SIG-M5 (cell line): ENCODE results near the gene COL21A1.
"Not testable (repeated sequence)": the region's sequence is repeated elsewhere in the genome, so short reads cannot be mapped to it uniquely, and the experiment has no call there.

Source experiments
- DNase-seq: peaks from one replicate; lab custom pipeline; 2025; lab: John Stamatoyannopoulos, UW

COL21A1 gene

GRCh38 chr6:56048601-56049000 lies 198.8 kb downstream of the COL21A1 start:
- DNase-seq: no peak

- no peak for DNase-seq
Measured at GRCh38 chr6:56047931-56048540, 199.3 kb downstream of the COL21A1 start.

- DNase-seq: no peak
Measured at GRCh38 chr6:56046576-56046975, 200.8 kb downstream of the COL21A1 start.

- no peak for DNase-seq
Measured at GRCh38 chr6:56043761-56044160, 203.6 kb downstream of the COL21A1 start.

GRCh38 chr6:56043076-56043475 lies 204.3 kb downstream of the COL21A1 start:
- DNase-seq: no peak

GRCh38 chr6:56041591-56041990 lies 205.8 kb downstream of the COL21A1 start:
- DNase-seq: no peak

- DNase-seq: no peak
Measured at GRCh38 chr6:56040889-56041301, 206.5 kb downstream of the COL21A1 start.

GRCh38 chr6:56040223-56040622 lies 207.2 kb downstream of the COL21A1 start:
- DNase-seq: no peak

- DNase-seq: no peak
Measured at GRCh38 chr6:56038764-56039163, 208.6 kb downstream of the COL21A1 start.

GRCh38 chr6:56037601-56038000 lies 209.8 kb downstream of the COL21A1 start:
- DNase-seq: no peak

- DNase-seq: no peak
Measured at GRCh38 chr6:56036916-56037600, 210.3 kb downstream of the COL21A1 start.

- DNase-seq: no peak
Measured at GRCh38 chr6:56033401-56033800, 214.0 kb downstream of the COL21A1 start.

- DNase-seq: no peak
Measured at GRCh38 chr6:56032715-56033260, 214.6 kb downstream of the COL21A1 start.

GRCh38 chr6:56027865-56028264 lies 219.5 kb downstream of the COL21A1 start:
- DNase-seq: no peak

- DNase-seq: no peak
Measured at GRCh38 chr6:56026455-56027180, 220.8 kb downstream of the COL21A1 start.

- no peak for DNase-seq
Measured at GRCh38 chr6:56025795-56026194, 221.6 kb downstream of the COL21A1 start.

GRCh38 chr6:56024931-56025330 lies 222.4 kb downstream of the COL21A1 start:
- DNase-seq: no peak

GRCh38 chr6:56023829-56024228 lies 223.6 kb downstream of the COL21A1 start:
- no peak for DNase-seq

- DNase-seq: no peak
Measured at GRCh38 chr6:56022678-56023077, 224.7 kb downstream of the COL21A1 start.

- no peak for DNase-seq
Measured at GRCh38 chr6:56021943-56022342, 225.4 kb downstream of the COL21A1 start.

GRCh38 chr6:56019973-56020372 lies 227.4 kb downstream of the COL21A1 start:
- no peak for DNase-seq

- DNase-seq: no peak
Measured at GRCh38 chr6:56017198-56017597, 230.2 kb downstream of the COL21A1 start.

GRCh38 chr6:56014039-56014438 lies 233.3 kb downstream of the COL21A1 start:
- not testable (repeated sequence) for DNase-seq
